Mesenchymal stem cell (in vitro differentiated cells and primary cell): Measurements from ENCODE around the gene ENHO.

Experiments used
- DNase-seq: peaks from one replicate; pipeline ENCODE4 v3.0.0-alpha.2; 2013
- H2AFZ ChIP-seq: one replicate; pipeline ENCODE4 v1.6.1; 2013; ENCODE audit warnings: low read depth, mild to moderate bottlenecking, control low read depth, inconsistent platforms, low read length, moderate library complexity
- H2AK5ac ChIP-seq: 2 replicates; pipeline ENCODE4 v1.6.1; 2013; ENCODE audit warnings: low read length, moderate library complexity, mild to moderate bottlenecking, inconsistent platforms; ENCODE audit not compliant: severe bottlenecking
- H2BK120ac ChIP-seq: one replicate; pipeline ENCODE4 v1.6.1; 2013; ENCODE audit warnings: low read depth, mild to moderate bottlenecking, inconsistent platforms, low read length, moderate library complexity
- H2BK12ac ChIP-seq, 2 experiments: one replicate each; pipeline ENCODE4 v1.6.1; 2013; ENCODE audit warnings: inconsistent platforms in 2 of 2, low read length in 2 of 2, mild to moderate bottlenecking in 2 of 2, moderate library complexity in 2 of 2, control low read depth in 1 of 2
- H2BK15ac ChIP-seq: one replicate; pipeline ENCODE4 v1.6.1; 2013; ENCODE audit warnings: mild to moderate bottlenecking, low read depth, inconsistent platforms; ENCODE audit not compliant: poor library complexity, severe bottlenecking
- H2BK5ac ChIP-seq: 2 replicates; pipeline ENCODE4 v1.6.1; 2013; ENCODE audit warnings: low read depth, mild to moderate bottlenecking, low read length, control low read depth, inconsistent platforms; ENCODE audit not compliant: poor library complexity, severe bottlenecking
- H3K14ac ChIP-seq, 2 experiments: one replicate each; pipeline ENCODE4 v1.6.1; 2013; ENCODE audit warnings: inconsistent platforms in 2 of 2, low read length in 2 of 2, control low read depth in 1 of 2, mild to moderate bottlenecking in 1 of 2, moderate library complexity in 1 of 2
- H3K18ac ChIP-seq, 2 experiments: one replicate each; pipeline ENCODE4 v1.6.1; 2013; ENCODE audit warnings: inconsistent platforms in 2 of 2, low read length in 2 of 2, control low read depth in 1 of 2, low read depth in 1 of 2, mild to moderate bottlenecking in 1 of 2
- H3K23ac ChIP-seq, 2 experiments: one replicate each; pipeline ENCODE4 v1.6.1; 2013; ENCODE audit warnings: inconsistent platforms in 2 of 2, low read length in 2 of 2, mild to moderate bottlenecking in 2 of 2, moderate library complexity in 2 of 2, control low read depth in 1 of 2
- H3K27ac ChIP-seq: 2 replicates; pipeline ENCODE4 v1.5.1; 2013; ENCODE audit warnings: mild to moderate bottlenecking, moderate library complexity, low read length, control low read depth, inconsistent platforms; ENCODE audit not compliant: poor library complexity, severe bottlenecking
- H3K27me3 ChIP-seq, 2 experiments: 2 replicates each; pipeline versions ENCODE4 v1.6.1 to v1.7.0; 2013; ENCODE audit warnings: low read length in 2 of 2, mild to moderate bottlenecking in 2 of 2, moderate library complexity in 2 of 2, control low read depth in 1 of 2, inconsistent platforms in 1 of 2; ENCODE audit not compliant: control insufficient read depth in 1 of 2, insufficient read depth in 1 of 2
- H3K36me3 ChIP-seq, 2 experiments: 2 replicates each; pipeline versions ENCODE4 v1.6.1 to v1.7.0; 2013; ENCODE audit warnings: low read length in 2 of 2, control low read depth in 1 of 2, inconsistent platforms in 1 of 2, low read depth in 1 of 2, mild to moderate bottlenecking in 1 of 2; ENCODE audit not compliant: insufficient read depth in 2 of 2, control insufficient read depth in 1 of 2
- H3K4ac ChIP-seq, 2 experiments: one replicate each; pipeline ENCODE4 v1.6.1; 2013; ENCODE audit warnings: inconsistent platforms in 2 of 2, low read length in 2 of 2, mild to moderate bottlenecking in 2 of 2, moderate library complexity in 2 of 2, control low read depth in 1 of 2, low read depth in 1 of 2
- H3K4me1 ChIP-seq: 2 replicates; pipeline ENCODE4 v1.6.1; 2013; ENCODE audit warnings: low read depth, low read length, control low read depth; ENCODE audit not compliant: control insufficient read depth, insufficient read depth
- H3K4me2 ChIP-seq: 2 replicates; pipeline ENCODE4 v1.6.1; 2013; ENCODE audit warnings: low read length, mild to moderate bottlenecking, inconsistent platforms; ENCODE audit not compliant: poor library complexity, severe bottlenecking
- H3K4me3 ChIP-seq, 2 experiments: 2 replicates each; pipeline versions ENCODE4 v1.5.1 to v1.7.0; 2013; ENCODE audit warnings: low read length in 2 of 2, mild to moderate bottlenecking in 2 of 2, control low read depth in 1 of 2, low read depth in 1 of 2; ENCODE audit not compliant: insufficient read depth in 1 of 2
- H3K79me1 ChIP-seq: replicated peaks from 2 replicates; pipeline ENCODE4 v1.6.1; 2013; ENCODE audit warnings: mild to moderate bottlenecking, control low read depth, low read length, inconsistent platforms; ENCODE audit not compliant: poor library complexity, severe bottlenecking
- H3K9ac ChIP-seq: 2 replicates; pipeline ENCODE4 v1.7.0; 2013; ENCODE audit warnings: mild to moderate bottlenecking, low read length, moderate library complexity
- H3K9me3 ChIP-seq: 2 replicates; pipeline ENCODE4 v1.7.0; 2013; ENCODE audit warnings: mild to moderate bottlenecking, low read length; ENCODE audit not compliant: control insufficient read depth
- H4K8ac ChIP-seq: one replicate; pipeline ENCODE4 v1.6.1; 2013; ENCODE audit warnings: inconsistent platforms, mild to moderate bottlenecking, low read length, moderate library complexity
- H4K91ac ChIP-seq: one replicate; pipeline ENCODE4 v1.6.1; 2013; ENCODE audit warnings: mild to moderate bottlenecking, low read length, inconsistent platforms
- WGBS: methylation state at CpG from one replicate; pipeline ENCODE4 v1.1.7; 2013; ENCODE audit warnings: mixed read lengths; 5-methylcytosine and 5-hydroxymethylcytosine counted together

The ENHO gene

GRCh38 chr9:34546834-34547827 is 24.3 kb upstream of the ENHO start:
- Histone ChIP-seq H2AK5ac (no peak overlapping the region), H3K9ac (peak overlapping the region; percentile 55), H4K91ac (no peak overlapping the region), H3K27me3 (peaks cover 35 to 44% of the 10 kb centered on the region in 2 experiments), H3K23ac (no peak overlapping the region), H2AFZ (no peak overlapping the region), H3K4ac (no peak overlapping the region), H3K4me1 (no peaks in the 10 kb centered on the region), H3K4me2 (no peak overlapping the region), H2BK120ac (no peak overlapping the region), H4K8ac (no peak overlapping the region), H3K4me3 (no peak overlapping the region), H3K18ac (no peak overlapping the region), H2BK12ac (no peak overlapping the region), H2BK5ac (no peak overlapping the region), H2BK15ac (no peak overlapping the region), H3K36me3 (no peaks in the 10 kb centered on the region), H3K27ac (no peak overlapping the region), H3K9me3 (no peaks in the 10 kb centered on the region), H3K79me1 (no peaks in the 10 kb centered on the region), H3K14ac (no peak overlapping the region)
- DNase-seq, result peak; percentile 80
- whole genome bisulfite sequencing, result 63% methylated on average over 16 of the region's 16 CpGs

GRCh38 chr9:34546102-34546833 is 23.5 kb upstream of the ENHO start:
- Histone ChIP-seq H3K18ac (no peak overlapping the region), H3K4me2 (no peak overlapping the region), H3K4me1 (no peaks in the 10 kb centered on the region), H3K4ac (no peak overlapping the region), H4K8ac (no peak overlapping the region), H3K4me3 (no peak overlapping the region), H3K14ac (no peak overlapping the region), H3K23ac (no peak overlapping the region), H3K79me1 (no peaks in the 10 kb centered on the region), H2BK120ac (no peak overlapping the region), H3K27ac (no peak overlapping the region), H3K27me3 (peaks cover 39 to 44% of the 10 kb centered on the region in 2 experiments), H3K36me3 (no peaks in the 10 kb centered on the region), H2BK5ac (no peak overlapping the region), H2AK5ac (no peak overlapping the region), H4K91ac (no peak overlapping the region), H3K9ac (peak overlapping the region; percentile 55), H2BK15ac (no peak overlapping the region), H3K9me3 (no peaks in the 10 kb centered on the region), H2BK12ac (no peak overlapping the region), H2AFZ (no peak overlapping the region)
- no peak for DNase-seq
- 86% methylated on average over 7 of the region's 7 CpGs for WGBS

GRCh38 chr9:34545497-34545896 is 22.7 kb upstream of the ENHO start:
- no peak overlapping the region for H2AFZ ChIP-seq
- H3K9me3 ChIP-seq, result no peaks in the 10 kb centered on the region
- no peak for DNase-seq
- H2BK5ac ChIP-seq, result no peak overlapping the region
- H3K4me2 ChIP-seq, result no peak overlapping the region
- H3K4me3 ChIP-seq, result no peak overlapping the region
- H4K8ac ChIP-seq, result no peak overlapping the region
- no peak overlapping the region for H2BK12ac ChIP-seq
- no peak overlapping the region for H2BK120ac ChIP-seq
- peaks cover 39 to 44% of the 10 kb centered on the region in 2 experiments for H3K27me3 ChIP-seq
- no peak overlapping the region for H3K18ac ChIP-seq
- H4K91ac ChIP-seq, result no peak overlapping the region
- no peak overlapping the region for H3K23ac ChIP-seq
- no peaks in the 10 kb centered on the region for H3K79me1 ChIP-seq
- H2AK5ac ChIP-seq, result no peak overlapping the region
- H3K4me1 ChIP-seq, result no peaks in the 10 kb centered on the region
- no peak overlapping the region for H2BK15ac ChIP-seq
- no peaks in the 10 kb centered on the region for H3K36me3 ChIP-seq
- H3K14ac ChIP-seq, result no peak overlapping the region
- WGBS, result 78% methylated on average over 6 of the region's 6 CpGs
- no peak overlapping the region for H3K27ac ChIP-seq
- H3K9ac ChIP-seq, result no peak overlapping the region
- no peak overlapping the region for H3K4ac ChIP-seq

- H3K27me3 ChIP-seq, result peaks cover 37 to 40% of the 10 kb centered on the region in 2 experiments
- H2BK15ac ChIP-seq, result no peak overlapping the region
- no peak overlapping the region for H3K4ac ChIP-seq
- no peak for DNase-seq
- no peaks in the 10 kb centered on the region for H3K4me1 ChIP-seq
- no peak overlapping the region for H3K14ac ChIP-seq
- no peak overlapping the region for H3K9ac ChIP-seq
- H2BK12ac ChIP-seq, result no peak overlapping the region
- H3K23ac ChIP-seq, result no peak overlapping the region
- no peak overlapping the region for H2AFZ ChIP-seq
- H3K79me1 ChIP-seq, result no peaks in the 10 kb centered on the region
- no peak overlapping the region for H2AK5ac ChIP-seq
- H3K36me3 ChIP-seq, result no peaks in the 10 kb centered on the region
- no peak overlapping the region for H3K4me2 ChIP-seq
- no peak overlapping the region for H3K4me3 ChIP-seq
- no peak overlapping the region for H4K8ac ChIP-seq
- H3K18ac ChIP-seq, result no peak overlapping the region
- WGBS, result 62% methylated on average over 5 of the region's 5 CpGs
- H2BK120ac ChIP-seq, result no peak overlapping the region
- no peak overlapping the region for H4K91ac ChIP-seq
- H3K9me3 ChIP-seq, result no peaks in the 10 kb centered on the region
- H2BK5ac ChIP-seq, result no peak overlapping the region
- no peak overlapping the region for H3K27ac ChIP-seq
These were observed 21.2 kb upstream of the ENHO start for GRCh38 chr9:34544035-34544434.
